HEK293 (cell line): ENCODE data around the gene FOXO1.

Experiments
- CTCF ChIA-PET: fragments of 350-600 bp; formaldehyde crosslinking; extraction: SDS; loops from one replicate; lab custom pipeline; 2021; ENCODE audit warnings: antibody characterized with exemption; lab: Yijun Ruan, JAX
- POLR2A ChIA-PET: fragments of 300-600 bp; formaldehyde crosslinking; extraction: SDS; loops from one replicate; lab custom pipeline; 2020; ENCODE audit warnings: antibody characterized with exemption, inconsistent platforms; lab: Yijun Ruan, JAX
- H3K27ac ChIP-seq: fragments of 200-500 bp; sonication (Bioruptor generic); 2 replicates; pipeline ENCODE4 v1.5.1; 2014; ENCODE audit warnings: low read depth, low read length, control low read depth, inconsistent platforms; ENCODE audit errors: extremely low read depth
- H3K36me3 ChIP-seq, 2 experiments: fragments of 200-500 bp in 1 of 2; sonication (Bioruptor generic) in 1 of 2; 1 replicate in 1 of 2; 2 replicates in 1 of 2; pipeline ENCODE4 v1.5.1; 2014 to 2017; ENCODE audit warnings: inconsistent platforms in 2 of 2, low read length in 2 of 2; ENCODE audit not compliant: control insufficient read depth in 2 of 2, insufficient read depth in 1 of 2
- H3K4me1 ChIP-seq: fragments of 200-500 bp; sonication (Bioruptor generic); 2 replicates; pipeline ENCODE4 v1.5.1; 2014; ENCODE audit warnings: mild to moderate bottlenecking, low read length, inconsistent platforms; ENCODE audit not compliant: control insufficient read depth, insufficient read depth
- H3K4me3 ChIP-seq: 2 replicates; pipeline ENCODE4 v1.5.1; 2011; ENCODE audit warnings: low read depth, mild to moderate bottlenecking, control low read depth, low read length, moderate library complexity
- H3K9me3 ChIP-seq: fragments of 200-500 bp; sonication (Bioruptor generic); 2 replicates; pipeline ENCODE4 v1.5.1; 2014; ENCODE audit warnings: low read depth, low read length, inconsistent platforms; ENCODE audit not compliant: control insufficient read depth, insufficient read depth
- CTCF ChIP-seq: fragments of 450-650 bp; formaldehyde crosslinking; IDR thresholded peaks from 2 replicates; pipeline ENCODE4 v1.5.1; 2016; ENCODE audit warnings: missing biosample characterization, missing genetic modification characterization
- FEZF1 ChIP-seq: fragments of 450-650 bp; formaldehyde crosslinking; IDR thresholded peaks from 2 replicates; pipeline ENCODE4 v1.5.1; 2016; ENCODE audit warnings: missing biosample characterization, missing genetic modification characterization
- KLF1 ChIP-seq: fragments of 450-650 bp; formaldehyde crosslinking; IDR thresholded peaks from 2 replicates; pipeline ENCODE4 v1.5.1; 2016; ENCODE audit warnings: missing biosample characterization, missing genetic modification characterization
- PRDM6 ChIP-seq: fragments of 450-650 bp; formaldehyde crosslinking; IDR thresholded peaks from 2 replicates; pipeline ENCODE4 v1.5.1; 2017; ENCODE audit warnings: missing biosample characterization, missing genetic modification characterization
- ZBTB7A ChIP-seq: fragments of 450-650 bp; formaldehyde crosslinking; IDR thresholded peaks from 2 replicates; pipeline ENCODE4 v1.5.1; 2016; ENCODE audit warnings: low read depth, missing biosample characterization, missing genetic modification characterization
- ZNF19 ChIP-seq: fragments of 450-650 bp; formaldehyde crosslinking; IDR thresholded peaks from 2 replicates; pipeline ENCODE4; 2016; ENCODE audit warnings: missing biosample characterization, missing genetic modification characterization, low read depth
- ZNF266 ChIP-seq: fragments of 450-650 bp; formaldehyde crosslinking; IDR thresholded peaks from 2 replicates; pipeline ENCODE4 v1.5.1; 2016; ENCODE audit warnings: missing biosample characterization, missing genetic modification characterization, low read depth
- ZNF311 ChIP-seq: fragments of 450-650 bp; formaldehyde crosslinking; IDR thresholded peaks from 2 replicates; pipeline ENCODE4 v1.5.1; 2017; ENCODE audit warnings: missing biosample characterization, missing genetic modification characterization, borderline replicate concordance
- ZNF701 ChIP-seq: fragments of 450-650 bp; formaldehyde crosslinking; IDR thresholded peaks from 2 replicates; pipeline ENCODE4 v1.5.1; 2016; ENCODE audit warnings: missing biosample characterization, missing genetic modification characterization
- ZNF768 ChIP-seq: fragments of 450-650 bp; formaldehyde crosslinking; IDR thresholded peaks from 2 replicates; pipeline ENCODE4 v1.5.1; 2018; ENCODE audit warnings: missing biosample characterization, mild to moderate bottlenecking, missing genetic modification characterization
- ZNF785 ChIP-seq: fragments of 450-650 bp; formaldehyde crosslinking; IDR thresholded peaks from 2 replicates; pipeline ENCODE4 v1.5.1; 2016; ENCODE audit warnings: missing biosample characterization, missing genetic modification characterization
- TF ChIP-seq, protein P1 (sequence below): fragments of 450-650 bp; formaldehyde crosslinking; IDR thresholded peaks from 2 replicates; pipeline ENCODE4 v1.5.1; 2016; ENCODE audit warnings: missing biosample characterization, missing genetic modification characterization

The FOXO1 gene

DNA sequence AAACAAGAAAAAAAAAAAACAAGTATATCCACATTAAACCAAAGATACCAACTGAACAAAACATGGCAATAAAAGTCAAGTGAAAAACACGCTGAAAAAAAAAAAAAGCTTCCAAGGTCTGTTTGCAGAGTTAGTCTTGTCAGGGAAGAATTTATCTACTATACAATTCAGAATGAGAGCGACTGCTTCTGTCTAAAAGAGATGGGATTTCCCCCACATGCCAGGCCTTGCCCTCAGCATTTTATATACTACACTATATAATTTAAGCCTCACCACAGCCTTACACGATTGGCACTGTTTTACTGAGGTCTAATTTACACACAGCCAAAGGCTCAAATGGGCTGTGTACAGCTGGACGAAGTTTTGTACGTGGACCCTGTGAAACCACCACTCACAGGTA is 67.3 kb downstream of the FOXO1 start:
- POLR2A ChIA-PET = no interaction called here
- no peak overlapping the region for H3K27ac ChIP-seq
- peaks cover 8% of the 10 kb centered on the region; the same call in 1 of the 2 replicates for H3K4me1 ChIP-seq
- TF ChIP-seq ZNF311 (tag by site-specific recombination) (no peak), ZNF19 (no peak), KLF1 (tag by site-specific recombination) (no peak)
- H3K9me3 ChIP-seq = no peaks in the 10 kb centered on the region
- H3K36me3 ChIP-seq = no peaks in the 10 kb centered on the region
- H3K4me3 ChIP-seq = no peak overlapping the region
- CTCF ChIA-PET = interaction anchor here (0.7 kb wide), 1 partner anchor 13 kb away, joined by 3 read pairs; no protein-coding TSS in a partner anchor

GRCh38 chr13:40598569-40598968 is 67.9 kb downstream of the FOXO1 start:
- POLR2A ChIA-PET = no interaction called here
- no peaks in the 10 kb centered on the region for H3K36me3 ChIP-seq
- peak; percentile 60; the same call in 1 of the 2 replicates for TF ChIP-seq FEZF1 (tag by site-specific recombination)
- no peak for TF ChIP-seq CTCF (tag by site-specific recombination)
- peak; percentile 38; the same call in 1 of the 2 replicates for TF ChIP-seq PRDM6 (tag by site-specific recombination)
- TF ChIP-seq, all 188 proteins: peak for 2
- Histone ChIP-seq H3K4me1 (peaks cover 8% of the 10 kb centered on the region; the same call in 1 of the 2 replicates), H3K9me3 (no peaks in the 10 kb centered on the region), H3K27ac (no peak overlapping the region), H3K4me3 (no peak overlapping the region)
- CTCF ChIA-PET = interaction anchor here (0.7 kb wide), 1 partner anchor 14 kb away, joined by 3 read pairs; no protein-coding TSS in a partner anchor

DNA sequence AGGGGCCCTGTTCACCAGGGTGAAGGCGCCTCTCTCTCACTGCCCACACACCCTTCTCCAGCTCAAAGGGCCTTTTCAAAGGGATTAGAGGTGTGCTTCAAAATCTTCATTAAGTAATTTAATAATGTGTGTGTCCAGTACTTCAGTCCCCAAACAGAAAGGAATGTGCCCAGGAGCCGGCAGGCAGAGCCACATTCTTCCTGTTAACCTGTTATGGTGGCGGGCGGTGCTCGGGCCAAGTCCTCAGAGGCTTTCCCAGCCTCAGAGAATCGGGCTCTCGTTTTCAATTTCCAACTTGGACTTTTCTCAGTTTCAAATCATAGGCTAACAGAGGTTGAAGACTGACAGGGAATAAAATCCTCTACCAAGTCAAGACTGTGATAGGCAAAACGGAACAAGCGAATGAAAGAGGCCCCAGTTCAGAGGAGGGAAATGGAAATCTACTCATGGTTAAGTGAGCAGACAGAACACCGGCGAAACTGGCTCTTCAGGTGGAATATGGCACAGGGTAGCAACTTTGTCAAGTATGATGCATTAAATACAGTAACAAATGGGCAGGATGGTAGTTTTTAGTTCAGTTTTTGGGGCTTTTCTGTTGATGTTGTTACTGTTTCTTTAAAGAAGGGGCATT is 68.6 kb downstream of the FOXO1 start:
- CTCF ChIA-PET = no interaction called here
- Histone ChIP-seq H3K36me3 (no peaks in the 10 kb centered on the region), H3K4me1 (peaks cover 8% of the 10 kb centered on the region; the same call in 1 of the 2 replicates), H3K27ac (no peak overlapping the region), H3K4me3 (no peak overlapping the region), H3K9me3 (no peaks in the 10 kb centered on the region)
- no peak for TF ChIP-seq ZBTB7A (tag by site-specific recombination)
- no peak for TF ChIP-seq ZNF785 (tag by site-specific recombination)
- TF ChIP-seq ZNF266 = no peak
- TF ChIP-seq ZNF701 = no peak
- no peak for TF ChIP-seq ZNF768
- TF ChIP-seq, protein P1, sequence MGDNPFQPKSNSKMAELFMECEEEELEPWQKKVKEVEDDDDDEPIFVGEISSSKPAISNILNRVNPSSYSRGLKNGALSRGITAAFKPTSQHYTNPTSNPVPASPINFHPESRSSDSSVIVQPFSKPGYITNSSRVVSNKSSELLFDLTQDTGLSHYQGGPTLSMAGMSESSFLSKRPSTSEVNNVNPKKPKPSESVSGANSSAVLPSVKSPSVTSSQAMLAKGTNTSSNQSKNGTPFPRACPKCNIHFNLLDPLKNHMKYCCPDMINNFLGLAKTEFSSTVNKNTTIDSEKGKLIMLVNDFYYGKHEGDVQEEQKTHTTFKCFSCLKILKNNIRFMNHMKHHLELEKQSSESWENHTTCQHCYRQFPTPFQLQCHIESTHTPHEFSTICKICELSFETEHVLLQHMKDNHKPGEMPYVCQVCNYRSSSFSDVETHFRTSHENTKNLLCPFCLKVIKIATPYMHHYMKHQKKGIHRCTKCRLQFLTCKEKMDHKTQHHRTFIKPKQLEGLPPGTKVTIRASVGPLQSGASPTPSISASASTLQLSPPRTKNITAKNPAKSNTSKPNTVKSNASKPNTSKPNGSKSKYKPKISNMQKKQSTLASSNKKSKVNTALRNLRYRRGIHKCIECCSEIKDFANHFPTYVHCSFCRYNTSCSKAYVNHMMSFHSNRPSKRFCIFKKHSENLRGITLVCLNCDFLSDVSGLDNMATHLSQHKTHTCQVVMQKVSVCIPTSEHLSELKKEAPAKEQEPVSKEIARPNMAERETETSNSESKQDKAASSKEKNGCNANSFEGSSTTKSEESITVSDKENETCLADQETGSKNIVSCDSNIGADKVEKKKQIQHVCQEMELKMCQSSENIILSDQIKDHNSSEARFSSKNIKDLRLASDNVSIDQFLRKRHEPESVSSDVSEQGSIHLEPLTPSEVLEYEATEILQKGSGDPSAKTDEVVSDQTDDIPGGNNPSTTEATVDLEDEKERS (tag by site-specific recombination) = no peak
- POLR2A ChIA-PET = no interaction called here
